Measurements from ENCODE around the gene CIB1.

The CIB1 gene

GRCh38 chr15:90208356-90208755 lies 25.4 kb downstream of the CIB1 start:
- TF ChIP-seq CTCF (IDR thresholded peaks at IDR 0.05): no peak

GRCh38 chr15:90207252-90207651 lies 26.5 kb downstream of the CIB1 start:
- TF ChIP-seq CTCF (IDR thresholded peaks at IDR 0.05): no peak

- no peak for TF ChIP-seq CTCF (IDR thresholded peaks at IDR 0.05)
These were observed 27.9 kb downstream of the CIB1 start for GRCh38 chr15:90205886-90206285.

- TF ChIP-seq CTCF (IDR thresholded peaks at IDR 0.05): no peak
These were observed 28.5 kb downstream of the CIB1 start for GRCh38 chr15:90205050-90205848.

GRCh38 chr15:90203922-90204321 lies 29.8 kb downstream of the CIB1 start:
- TF ChIP-seq CTCF (IDR thresholded peaks at IDR 0.05): no peak

- no peak for TF ChIP-seq CTCF (IDR thresholded peaks at IDR 0.05)
These were observed 30.3 kb downstream of the CIB1 start for GRCh38 chr15:90203473-90203872.

- no peak for TF ChIP-seq CTCF (IDR thresholded peaks at IDR 0.05)
These were observed 30.8 kb downstream of the CIB1 start for GRCh38 chr15:90202929-90203328.

All from LNCAP (cell line).